Muscle of leg (tissue), 11 donors: ENCODE results near the gene SLX9. TPM values are rescaled to one million over a fixed set of nuclear protein-coding genes. Genes with fewer than 3 reads are reported as not detected.

Experiments used
- DNase-seq: peaks from one replicate; pipeline ENCODE4 v3.0.0; 2013
- H3K27ac ChIP-seq: one replicate; pipeline ENCODE4 v1.5.1; 2013; ENCODE audit warnings: mild to moderate bottlenecking, low read length, control low read depth
- H3K27me3 ChIP-seq: one replicate; pipeline ENCODE4 v1.6.1; 2013; ENCODE audit warnings: low read length; ENCODE audit not compliant: control insufficient read depth, insufficient read depth
- H3K36me3 ChIP-seq: one replicate; pipeline ENCODE4 v1.6.1; 2013; ENCODE audit warnings: low read length; ENCODE audit not compliant: control insufficient read depth, insufficient read depth
- H3K4me1 ChIP-seq: one replicate; pipeline ENCODE4 v1.6.1; 2013; ENCODE audit warnings: low read length; ENCODE audit not compliant: control insufficient read depth, insufficient read depth
- H3K4me3 ChIP-seq: one replicate; pipeline ENCODE4 v1.5.1; 2013; ENCODE audit warnings: low read length, control low read depth
- H3K9me3 ChIP-seq: replicated peaks from 2 replicates; pipeline ENCODE4 v1.6.1; 2013; ENCODE audit warnings: low read depth, low read length; ENCODE audit not compliant: control insufficient read depth
- WGBS: methylation state at CpG from one replicate; pipeline ENCODE4 v1.1.5; 2013; ENCODE audit warnings: missing lambda C conversion rate; ENCODE audit not compliant: insufficient coverage; 5-methylcytosine and 5-hydroxymethylcytosine counted together
- polyA plus RNA-seq, 8 donors: library from polyadenylated mRNA; unstranded; fragments of 120-200 nt; gene quantifications; one replicate each; pipeline versions ENCODE4 v1.2.1 to v1.2.3, GENCODE V29; 2013; ENCODE audit warnings: inconsistent platforms in 1 of 8, low replicate concordance in 1 of 8; ENCODE audit not compliant: insufficient read length in 8 of 8, insufficient read depth in 1 of 8
- total RNA-seq: library from RNA; stranded (reverse); fragments of 120-200 nt; gene quantifications from one replicate; pipeline ENCODE4 v1.2.4, GENCODE V29; 2013

The SLX9 gene
- total and polyA plus RNA-seq, 9 donors: 16.0 to 27.5 (median 21.2) TPM

- Histone ChIP-seq H3K9me3 (no peaks in the 10 kb centered on the region), H3K36me3 (no peaks in the 10 kb centered on the region), H3K27me3 (peaks cover 3% of the 10 kb centered on the region), H3K27ac (no peak overlapping the region), H3K4me1 (peaks cover 4% of the 10 kb centered on the region), H3K4me3 (no peak overlapping the region)
- 79% methylated on average over 25 of the region's 27 CpGs for WGBS
- DNase-seq: no peak
Observed at GRCh38 chr21:44901391-44902074, 38.3 kb upstream of the SLX9 start.

- H3K4me3 ChIP-seq: no peak overlapping the region
- H3K27me3 ChIP-seq: peaks cover 7% of the 10 kb centered on the region
- no peak for DNase-seq
- peaks cover 9% of the 10 kb centered on the region for H3K4me1 ChIP-seq
- H3K27ac ChIP-seq: no peak overlapping the region
- no peaks in the 10 kb centered on the region for H3K36me3 ChIP-seq
- no peaks in the 10 kb centered on the region for H3K9me3 ChIP-seq
- 94% methylated on average over 25 of the region's 30 CpGs for WGBS
Observed at GRCh38 chr21:44902268-44903049, 37.4 kb upstream of the SLX9 start.

- DNase-seq: no peak
- H3K36me3 ChIP-seq: no peaks in the 10 kb centered on the region
- peaks cover 9% of the 10 kb centered on the region for H3K27me3 ChIP-seq
- no peak overlapping the region for H3K4me3 ChIP-seq
- no peak overlapping the region for H3K27ac ChIP-seq
- no peaks in the 10 kb centered on the region for H3K9me3 ChIP-seq
- 78% methylated on average over 18 of the region's 18 CpGs for WGBS
- H3K4me1 ChIP-seq: peaks cover 11% of the 10 kb centered on the region
Observed at GRCh38 chr21:44903050-44903685, 36.7 kb upstream of the SLX9 start.

- Histone ChIP-seq H3K27ac (no peak overlapping the region), H3K4me3 (no peak overlapping the region), H3K36me3 (no peaks in the 10 kb centered on the region), H3K9me3 (no peaks in the 10 kb centered on the region), H3K4me1 (peaks cover 11% of the 10 kb centered on the region), H3K27me3 (peaks cover 9% of the 10 kb centered on the region)
- DNase-seq: no peak
- WGBS: 79% methylated on average over 15 of the region's 22 CpGs
Observed at GRCh38 chr21:44903689-44904088, 36.1 kb upstream of the SLX9 start.

- H3K4me1 ChIP-seq: peaks cover 11% of the 10 kb centered on the region
- H3K4me3 ChIP-seq: no peak overlapping the region
- 87% methylated on average over 14 of the region's 14 CpGs for WGBS
- H3K36me3 ChIP-seq: no peaks in the 10 kb centered on the region
- H3K9me3 ChIP-seq: no peaks in the 10 kb centered on the region
- no peak for DNase-seq
- H3K27me3 ChIP-seq: peaks cover 9% of the 10 kb centered on the region
- H3K27ac ChIP-seq: no peak overlapping the region
Observed at GRCh38 chr21:44904141-44904923, 35.5 kb upstream of the SLX9 start.

GRCh38 chr21:44905016-44905727, 34.7 kb upstream of the SLX9 start:
- H3K36me3 ChIP-seq: no peaks in the 10 kb centered on the region
- peaks cover 9% of the 10 kb centered on the region for H3K27me3 ChIP-seq
- no peak overlapping the region for H3K27ac ChIP-seq
- WGBS: 90% methylated on average over 18 of the region's 22 CpGs
- H3K9me3 ChIP-seq: no peaks in the 10 kb centered on the region
- H3K4me3 ChIP-seq: no peak overlapping the region
- no peak for DNase-seq
- H3K4me1 ChIP-seq: peaks cover 12% of the 10 kb centered on the region

GRCh38 chr21:44905728-44906090, 34.1 kb upstream of the SLX9 start:
- Histone ChIP-seq H3K4me1 (peaks cover 17% of the 10 kb centered on the region), H3K36me3 (no peaks in the 10 kb centered on the region)

GRCh38 chr21:44907225-44907965, 32.4 kb upstream of the SLX9 start:
- Histone ChIP-seq H3K9me3 (no peaks in the 10 kb centered on the region), H3K4me3 (no peak overlapping the region), H3K27ac (no peak overlapping the region), H3K4me1 (peaks cover 34% of the 10 kb centered on the region), H3K36me3 (no peaks in the 10 kb centered on the region), H3K27me3 (peaks cover 9% of the 10 kb centered on the region)
- WGBS: 40% methylated on average over 15 of the region's 16 CpGs
- DNase-seq: no peak

More at GRCh38 chr21:44905728-44906090, 34.1 kb upstream of the SLX9 start:
- Histone ChIP-seq H3K9me3 (no peaks in the 10 kb centered on the region), H3K27me3 (peaks cover 9% of the 10 kb centered on the region), H3K4me3 (no peak overlapping the region), H3K27ac (no peak overlapping the region)
- DNase-seq: no peak
- WGBS: 71% methylated on average over 7 of the region's 7 CpGs
